Upper lobe of left lung (tissue), 6 donors: ENCODE measurements around the gene MYBPC3. TPM values are rescaled to one million over a fixed set of nuclear protein-coding genes. Genes with fewer than 3 reads are reported as not detected.

Experiments
- ATAC-seq, 2 donors: fragments of 200-7000 bp; cut with Tn5 transposase; one replicate each; pipeline ENCODE4 v1.9.1; 2022; ENCODE audit warnings: mild to moderate bottlenecking in 2 of 2, moderate library complexity in 2 of 2; ENCODE audit not compliant: low FRiP score in 2 of 2
- DNase-seq, 2 donors: peaks; one replicate each; pipeline ENCODE4 v3.0.0-alpha.2; 2019 to 2020
- H3K27ac ChIP-seq, 4 donors: fragments of 200-600 bp; sonication (generic); one replicate each; pipeline ENCODE4 v1.5.1; 2016 to 2019
- H3K27me3 ChIP-seq, 4 donors: fragments of 200-600 bp; sonication (generic); one replicate each; pipeline ENCODE4 v1.5.1; 2017 to 2019
- H3K36me3 ChIP-seq, 4 donors: fragments of 200-600 bp; sonication (generic); one replicate each; pipeline ENCODE4 v1.5.1; 2016 to 2019
- H3K4me1 ChIP-seq, 4 donors: fragments of 200-600 bp; sonication (generic); one replicate each; pipeline ENCODE4 v1.5.1; 2018 to 2019
- H3K4me3 ChIP-seq, 4 donors: fragments of 200-600 bp; sonication (generic); one replicate each; pipeline ENCODE4 v1.5.1; 2017 to 2019; ENCODE audit warnings: mild to moderate bottlenecking in 2 of 4, moderate library complexity in 1 of 4
- H3K9me3 ChIP-seq, 4 donors: fragments of 200-600 bp; sonication (generic); one replicate each; pipeline ENCODE4 v1.5.1; 2018 to 2019
- EP300 ChIP-seq, 4 donors: sonication (generic); formaldehyde crosslinking; IDR thresholded peaks; one replicate each; pipeline ENCODE4 v1.5.1; 2017; ENCODE audit warnings: antibody characterized with exemption in 4 of 4, control low read depth in 2 of 4
- POLR2A ChIP-seq, 4 donors: fragments of 450-650 bp; IDR thresholded peaks; one replicate each; pipeline ENCODE4 v1.5.1; 2016 to 2017; ENCODE audit warnings: antibody characterized with exemption in 4 of 4, mild to moderate bottlenecking in 2 of 4
- POLR2AphosphoS5 ChIP-seq, 2 donors: sonication (generic); formaldehyde crosslinking; IDR thresholded peaks; one replicate each; pipeline ENCODE4 v1.5.1; 2017; ENCODE audit warnings: antibody characterized with exemption in 2 of 2
- WGBS, 2 donors: methylation state at CpG; one replicate each; pipeline ENCODE4 v1.1.5; 2017 to 2018; 5-methylcytosine and 5-hydroxymethylcytosine counted together
- total RNA-seq, 6 donors: library from RNA; depleted of rRNA in 4 of 6; stranded (reverse); fragments of >200 nt in 4 of 6; gene quantifications; one replicate each; pipeline versions ENCODE4 v1.1.0 to v1.2.1, GENCODE V29; 2016 to 2021
- TF ChIP-seq, protein P1 (sequence below), 6 experiments: fragments of 450-650 bp in 4 of 6; fragments of 200-600 bp in 2 of 6; sonication (generic) in 2 of 6; IDR thresholded peaks; one replicate each; pipeline ENCODE4 v1.5.1; 2016 to 2019; ENCODE audit warnings: antibody characterized with exemption in 6 of 6
- donor health status: DM: no; HTN: no; CAD: no; lungs with moderate emphysema.
- donor health status: DM: no; HTN: yes; CAD: no; lungs with severe emphysema.

The MYBPC3 gene
- total RNA-seq, 6 donors from 2014 or later, result 0.61 to 1.8 (median 1.0) TPM; not detected in 1

DNA sequence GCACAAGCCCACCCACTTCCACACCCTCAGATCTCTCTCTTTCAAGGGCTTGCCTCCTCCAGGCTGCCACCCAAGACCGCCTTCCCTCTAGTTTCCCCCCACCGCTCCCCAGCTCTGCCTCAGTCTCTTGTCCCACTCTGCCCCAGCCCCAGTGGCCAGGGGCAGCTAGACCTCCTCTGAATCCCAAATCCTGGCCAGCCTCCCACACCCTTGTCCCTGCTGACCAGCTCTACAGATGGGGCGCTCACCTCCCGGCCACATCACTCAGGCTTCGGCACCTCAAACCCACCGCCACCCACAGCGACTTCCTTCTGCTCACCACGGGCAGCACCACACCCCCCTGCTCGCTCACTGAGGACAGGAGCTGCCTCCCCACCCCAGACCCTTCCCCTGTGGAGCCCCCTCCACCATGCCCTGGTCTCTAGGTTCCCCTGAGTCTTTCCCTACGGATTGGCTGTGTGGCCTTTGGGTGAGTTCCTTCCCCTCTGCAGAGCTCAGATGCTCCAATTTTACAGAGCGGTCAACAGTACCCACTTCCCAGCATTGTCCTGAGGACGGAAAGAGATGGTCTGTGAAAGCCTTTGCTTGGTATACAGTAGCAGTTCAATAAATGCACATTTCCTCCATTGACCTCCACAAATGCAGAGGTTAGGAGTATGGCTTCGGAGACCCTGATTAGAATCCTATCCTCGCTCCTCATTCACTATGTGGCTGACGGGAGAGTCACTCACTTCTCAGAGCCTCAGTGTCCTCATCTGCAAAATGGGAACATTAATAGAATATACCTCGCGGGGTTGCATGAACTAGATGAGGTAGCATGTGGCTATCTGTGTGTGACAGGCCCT is 37.3 kb upstream of the MYBPC3 start:
- Histone ChIP-seq H3K36me3 (no peaks in the 10 kb centered on the region), H3K4me3 (no peak overlapping the region), H3K27me3 (no peaks in the 10 kb centered on the region), H3K9me3 (no peaks in the 10 kb centered on the region), H3K27ac (peak overlapping the region; percentile 94 to 97 (median 95)), H3K4me1 (peaks cover 13 to 33% (median 31%) of the 10 kb centered on the region in 4 donors)
- ATAC-seq, result no peak
- WGBS, 2 donors, result 76 to 77% methylated on average over 17 of the region's 17 CpGs
- TF ChIP-seq, protein P1, sequence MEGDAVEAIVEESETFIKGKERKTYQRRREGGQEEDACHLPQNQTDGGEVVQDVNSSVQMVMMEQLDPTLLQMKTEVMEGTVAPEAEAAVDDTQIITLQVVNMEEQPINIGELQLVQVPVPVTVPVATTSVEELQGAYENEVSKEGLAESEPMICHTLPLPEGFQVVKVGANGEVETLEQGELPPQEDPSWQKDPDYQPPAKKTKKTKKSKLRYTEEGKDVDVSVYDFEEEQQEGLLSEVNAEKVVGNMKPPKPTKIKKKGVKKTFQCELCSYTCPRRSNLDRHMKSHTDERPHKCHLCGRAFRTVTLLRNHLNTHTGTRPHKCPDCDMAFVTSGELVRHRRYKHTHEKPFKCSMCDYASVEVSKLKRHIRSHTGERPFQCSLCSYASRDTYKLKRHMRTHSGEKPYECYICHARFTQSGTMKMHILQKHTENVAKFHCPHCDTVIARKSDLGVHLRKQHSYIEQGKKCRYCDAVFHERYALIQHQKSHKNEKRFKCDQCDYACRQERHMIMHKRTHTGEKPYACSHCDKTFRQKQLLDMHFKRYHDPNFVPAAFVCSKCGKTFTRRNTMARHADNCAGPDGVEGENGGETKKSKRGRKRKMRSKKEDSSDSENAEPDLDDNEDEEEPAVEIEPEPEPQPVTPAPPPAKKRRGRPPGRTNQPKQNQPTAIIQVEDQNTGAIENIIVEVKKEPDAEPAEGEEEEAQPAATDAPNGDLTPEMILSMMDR (IDR thresholded peaks at IDR 0.05), result no peak
- no peak for TF ChIP-seq EP300 (IDR thresholded peaks at IDR 0.05)
- no peak for TF ChIP-seq POLR2AphosphoS5 (IDR thresholded peaks at IDR 0.05)
- TF ChIP-seq POLR2A (IDR thresholded peaks at IDR 0.05), result no peak
- peak in 1 of 2 donors; percentile 62 for DNase-seq

DNA sequence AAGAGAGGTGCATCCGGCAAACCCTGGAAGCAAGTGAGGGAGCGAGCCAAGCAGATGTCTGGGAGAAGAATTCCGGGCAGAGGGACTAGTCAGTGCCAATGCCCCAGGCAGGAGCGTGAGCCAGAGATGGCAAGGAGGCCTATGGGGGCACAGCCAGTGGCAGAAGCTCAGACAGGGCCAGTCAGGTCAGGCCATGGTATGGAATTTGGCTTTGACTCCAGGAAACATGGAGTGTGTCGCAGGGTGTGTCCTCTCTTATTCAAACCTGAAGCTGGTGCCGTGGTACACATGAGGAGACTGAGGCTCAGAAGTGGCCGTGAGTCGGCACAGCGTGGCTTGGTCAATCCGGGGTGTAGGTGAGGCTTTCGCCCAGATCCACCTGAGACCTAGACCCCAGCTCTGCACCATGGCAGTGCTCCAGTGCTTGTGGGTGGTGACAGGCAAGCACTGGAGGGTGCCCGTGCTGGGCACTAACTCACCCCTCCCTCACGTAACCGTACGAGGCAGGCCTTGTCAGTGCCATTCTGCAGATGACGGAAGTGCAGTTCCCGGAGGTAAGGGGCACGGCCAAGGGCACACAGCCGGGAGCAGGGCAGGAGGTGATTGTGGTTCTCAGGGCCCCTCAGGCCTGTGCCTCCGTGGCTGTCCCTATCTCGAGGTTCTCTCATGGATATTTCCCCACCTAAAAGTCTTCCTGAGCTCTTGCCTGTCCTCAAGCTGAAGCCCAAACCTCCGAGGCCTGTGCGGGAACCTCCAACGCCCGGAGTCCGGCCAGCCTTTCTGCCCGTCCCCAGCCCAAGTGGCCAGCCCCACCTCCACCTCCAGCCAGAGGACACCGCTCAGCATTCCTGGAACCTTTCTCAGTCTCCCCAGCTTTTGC is 36.4 kb upstream of the MYBPC3 start:
- 72 to 82% methylated on average over 17 to 27 of the region's 28 CpGs for WGBS, 2 donors
- Histone ChIP-seq H3K27me3 (no peaks in the 10 kb centered on the region), H3K9me3 (no peaks in the 10 kb centered on the region), H3K36me3 (no peaks in the 10 kb centered on the region), H3K4me1 (peaks cover 5 to 24% (median 22%) of the 10 kb centered on the region in 4 donors), H3K4me3 (no peak overlapping the region), H3K27ac (peak overlapping the region; percentile 94 to 97 (median 95))
- TF ChIP-seq POLR2A (IDR thresholded peaks at IDR 0.05) (peak in 1 of 4 donors; percentile 16), EP300 (IDR thresholded peaks at IDR 0.05) (no peak), POLR2AphosphoS5 (IDR thresholded peaks at IDR 0.05) (peak in 1 of 2 donors; percentile 36)
- TF ChIP-seq, protein P1 (IDR thresholded peaks at IDR 0.05), result no peak
- DNase-seq, result no peak
- no peak for ATAC-seq

DNA sequence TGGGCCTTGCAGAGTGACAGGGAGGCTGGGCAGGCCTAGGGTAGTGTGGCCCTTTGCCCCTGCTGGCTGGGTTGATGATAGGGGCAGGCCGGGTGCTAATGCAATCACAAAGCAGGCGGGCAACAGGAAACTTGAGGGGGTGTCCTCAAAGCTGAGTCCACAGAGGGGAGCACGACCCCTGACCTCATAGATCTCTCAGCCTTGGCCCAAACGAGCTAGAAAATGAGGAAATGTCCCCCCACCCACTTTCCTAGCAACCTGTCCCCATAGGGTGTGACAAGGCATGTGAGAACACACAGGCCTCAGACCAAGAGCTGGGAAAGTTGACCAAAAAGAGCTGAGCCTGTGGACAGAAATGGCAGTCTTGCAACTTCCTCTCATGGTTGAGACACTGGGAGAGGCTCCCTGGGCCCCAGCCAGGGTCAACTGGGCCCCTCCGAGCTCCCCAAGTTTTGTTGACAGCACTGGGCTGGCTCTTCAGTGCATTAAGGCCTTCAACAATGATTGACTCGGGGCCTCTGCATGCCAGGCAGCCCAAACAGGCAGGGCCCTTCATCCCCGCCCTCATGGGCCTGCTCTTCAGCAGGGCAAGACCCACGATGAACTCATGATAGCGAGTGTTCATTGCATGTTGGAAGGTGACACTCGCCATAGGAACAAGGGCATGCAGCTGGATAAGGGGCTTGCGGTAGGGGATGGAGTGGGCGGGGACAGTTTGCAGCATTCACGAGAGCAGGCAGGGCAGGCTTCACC is 35.6 kb upstream of the MYBPC3 start:
- ATAC-seq (peak; percentile 36 to 57), DNase-seq (peak in 1 of 2 donors; percentile 61)

DNA sequence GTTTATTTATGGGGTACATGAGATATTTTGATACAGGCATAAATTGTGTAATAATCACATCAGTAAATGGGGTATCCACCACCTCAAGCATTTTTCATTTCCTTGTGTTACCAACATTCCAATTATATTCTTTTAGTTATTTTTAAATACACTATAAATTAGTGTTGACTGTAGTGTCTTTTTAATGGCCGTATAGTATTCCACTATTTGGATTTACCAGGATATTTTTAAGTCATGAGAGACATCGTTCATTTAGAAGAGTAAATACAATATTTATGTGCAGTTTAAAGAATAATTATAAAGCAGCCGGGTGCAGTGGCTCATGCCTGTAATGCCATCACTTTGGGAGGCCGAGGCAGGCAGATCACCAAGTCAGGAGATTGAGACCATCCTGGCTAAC is 32.0 kb upstream of the MYBPC3 start:
- H3K36me3 ChIP-seq, result no peaks in the 10 kb centered on the region
- peaks cover 6 to 15% (median 9%) of the 10 kb centered on the region in 4 donors for H3K4me1 ChIP-seq
- no peak overlapping the region for H3K4me3 ChIP-seq
- no peaks in the 10 kb centered on the region for H3K9me3 ChIP-seq
- no peak overlapping the region for H3K27ac ChIP-seq
- no peaks in the 10 kb centered on the region for H3K27me3 ChIP-seq
- WGBS, 2 donors, result 91 to 93% methylated on average over 4 of the region's 4 CpGs
- DNase-seq, result no peak
- TF ChIP-seq POLR2A (IDR thresholded peaks at IDR 0.05), result no peak
- ATAC-seq, result no peak

More for the DNA sequence above, 35.6 kb upstream of the MYBPC3 start:
- Histone ChIP-seq H3K4me1 (peaks cover 0 to 16% (median 15%) of the 10 kb centered on the region in 4 donors), H3K27me3 (no peaks in the 10 kb centered on the region), H3K27ac (peak overlapping the region; percentile 94 to 97 (median 95)), H3K4me3 (no peak overlapping the region), H3K9me3 (no peaks in the 10 kb centered on the region), H3K36me3 (no peaks in the 10 kb centered on the region)
- WGBS, 2 donors, result 53 to 69% methylated on average over 9 to 13 of the region's 13 CpGs
- TF ChIP-seq POLR2AphosphoS5 (IDR thresholded peaks at IDR 0.05) (peak; percentile 45 to 48), EP300 (IDR thresholded peaks at IDR 0.05) (no peak), POLR2A (IDR thresholded peaks at IDR 0.05) (peak in 1 of 4 donors; percentile 50)
- TF ChIP-seq, protein P1 (IDR thresholded peaks at IDR 0.05), result no peak
